ENCODE data around the gene ANO2. TPM values are rescaled to one million over a fixed set of nuclear protein-coding genes. Genes with fewer than 3 reads are reported as not detected.

Gene ANO2
- total and polyA plus RNA-seq, 8 donors: 0.43 to 2.4 (median 0.97) TPM

DNA sequence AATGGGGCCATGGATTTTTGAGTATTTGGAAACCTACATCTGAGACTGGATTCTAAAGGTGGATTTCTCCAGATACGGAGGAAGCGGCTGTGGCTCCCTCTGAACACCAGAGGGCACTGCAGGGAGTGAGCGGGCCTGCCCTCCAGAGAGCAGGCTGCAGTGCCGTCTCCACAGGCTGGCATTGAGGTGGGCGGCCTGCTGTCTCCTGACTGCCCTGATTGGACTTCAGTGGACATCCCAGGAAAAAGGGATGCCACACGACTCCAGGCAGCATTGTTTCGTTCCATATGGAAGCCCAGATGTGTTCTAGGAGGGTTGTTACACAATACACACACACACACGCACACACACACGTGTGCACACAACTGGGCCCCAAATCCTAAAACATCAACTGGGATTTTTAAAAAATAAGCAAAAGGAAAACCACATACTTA is 20.9 kb upstream of the ANO2 start:
- Histone ChIP-seq H3K36me3 (no peaks in the 10 kb centered on the region), H3K4me1 (no peaks in the 10 kb centered on the region), H3K27ac (no peak overlapping the region), H3K9me3 (no peaks in the 10 kb centered on the region), H3K4me3 (no peak overlapping the region), H3K27me3 (peaks cover 0 to 3% (median 0%) of the 10 kb centered on the region in 4 donors)
- intact Hi-C loops (cut with DNase I): no loop called here
- FAIRE-seq (no peak), ATAC-seq (peak; percentile 73 to 94 (median 92)), DNase-seq (peak; percentile 11 to 80 (median 55))
- WGBS, 2 donors: 25 to 26% methylated on average over 9 of the region's 9 CpGs
- TF ChIP-seq, protein P1, sequence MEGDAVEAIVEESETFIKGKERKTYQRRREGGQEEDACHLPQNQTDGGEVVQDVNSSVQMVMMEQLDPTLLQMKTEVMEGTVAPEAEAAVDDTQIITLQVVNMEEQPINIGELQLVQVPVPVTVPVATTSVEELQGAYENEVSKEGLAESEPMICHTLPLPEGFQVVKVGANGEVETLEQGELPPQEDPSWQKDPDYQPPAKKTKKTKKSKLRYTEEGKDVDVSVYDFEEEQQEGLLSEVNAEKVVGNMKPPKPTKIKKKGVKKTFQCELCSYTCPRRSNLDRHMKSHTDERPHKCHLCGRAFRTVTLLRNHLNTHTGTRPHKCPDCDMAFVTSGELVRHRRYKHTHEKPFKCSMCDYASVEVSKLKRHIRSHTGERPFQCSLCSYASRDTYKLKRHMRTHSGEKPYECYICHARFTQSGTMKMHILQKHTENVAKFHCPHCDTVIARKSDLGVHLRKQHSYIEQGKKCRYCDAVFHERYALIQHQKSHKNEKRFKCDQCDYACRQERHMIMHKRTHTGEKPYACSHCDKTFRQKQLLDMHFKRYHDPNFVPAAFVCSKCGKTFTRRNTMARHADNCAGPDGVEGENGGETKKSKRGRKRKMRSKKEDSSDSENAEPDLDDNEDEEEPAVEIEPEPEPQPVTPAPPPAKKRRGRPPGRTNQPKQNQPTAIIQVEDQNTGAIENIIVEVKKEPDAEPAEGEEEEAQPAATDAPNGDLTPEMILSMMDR (IDR thresholded peaks at IDR 0.05): peak; percentile 62 to 84 (median 78)

DNA sequence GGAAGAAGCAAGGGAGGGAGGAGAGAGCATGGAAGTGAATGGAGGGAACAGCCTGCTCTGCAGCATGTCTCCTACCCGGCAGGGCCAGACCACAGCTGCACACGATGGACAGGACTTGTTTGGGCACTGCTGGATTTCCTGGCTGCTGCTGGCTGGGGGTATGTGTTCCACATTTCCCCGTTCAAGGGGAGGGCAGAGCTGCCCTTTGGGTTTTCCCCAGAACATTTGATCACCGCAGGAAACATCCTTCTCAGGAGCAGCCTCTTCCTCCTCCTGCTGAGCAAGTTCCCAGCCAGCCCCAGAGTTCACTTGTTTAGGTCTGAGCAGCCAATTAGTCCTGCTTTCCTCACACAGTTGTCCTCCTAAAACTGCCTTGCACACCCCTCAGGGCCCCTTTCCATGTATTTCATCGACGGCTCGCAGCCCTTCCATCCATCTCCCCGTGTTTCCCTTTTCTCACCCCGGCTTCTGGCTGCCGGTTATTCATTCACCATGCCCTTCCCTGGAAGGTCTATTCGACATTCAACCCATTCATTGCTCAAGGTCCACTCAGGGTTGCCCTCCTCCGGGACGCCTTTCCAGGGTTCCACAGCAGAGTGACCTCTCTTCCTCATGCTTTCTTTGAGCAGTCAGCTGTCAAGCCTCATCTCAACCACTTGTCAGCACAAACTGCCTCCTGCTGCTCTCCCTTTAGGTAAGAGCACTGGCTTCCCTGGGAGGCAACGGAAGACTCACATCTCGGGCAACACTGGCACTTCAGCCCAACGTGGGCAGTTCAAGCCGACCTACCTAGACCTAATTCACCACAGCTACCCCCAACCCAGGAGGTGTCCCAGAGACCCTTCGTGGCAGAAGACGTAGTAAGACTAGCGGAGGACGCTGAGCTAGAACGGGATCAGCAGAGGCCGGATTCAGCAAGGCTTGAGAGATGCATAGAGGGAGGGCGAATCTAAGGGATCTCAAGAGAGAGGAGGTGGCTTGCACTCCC is 20.1 kb upstream of the ANO2 start:
- WGBS, 2 donors: 42 to 44% methylated on average over 24 of the region's 24 CpGs
- intact Hi-C loops (cut with DNase I): no loop called here
- no peak overlapping the region for H3K4me3 ChIP-seq
- no peak for FAIRE-seq
- TF ChIP-seq, protein P1 (IDR thresholded peaks at IDR 0.05): no peak
- H3K36me3 ChIP-seq: no peaks in the 10 kb centered on the region
- no peak for DNase-seq
- H3K27me3 ChIP-seq: peaks cover 0 to 3% (median 0%) of the 10 kb centered on the region in 4 donors
- H3K27ac ChIP-seq: no peak overlapping the region
- no peaks in the 10 kb centered on the region for H3K9me3 ChIP-seq
- ATAC-seq: peak in 3 of 4 donors; percentile 11 to 55 (median 39)
- H3K4me1 ChIP-seq: no peaks in the 10 kb centered on the region

DNA sequence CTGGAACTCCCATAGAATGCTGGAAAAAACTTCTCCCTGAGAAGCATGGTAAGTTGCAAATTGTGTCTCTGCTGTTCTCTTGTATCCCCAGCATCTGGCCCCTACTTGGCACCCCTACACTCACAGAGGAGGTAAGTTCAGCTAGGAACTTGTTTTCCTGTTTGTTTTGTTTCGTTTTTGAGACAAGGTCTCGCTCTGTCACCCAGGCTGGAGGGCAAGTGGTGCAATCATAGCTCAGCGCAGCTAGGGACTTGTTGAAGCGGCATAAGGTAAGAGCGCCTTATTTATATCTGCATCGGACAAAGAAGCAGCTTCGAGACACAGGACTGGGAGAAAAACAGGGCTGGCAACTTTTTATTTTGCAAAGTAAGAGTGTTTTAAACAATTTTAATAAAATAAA is 18.5 kb upstream of the ANO2 start:
- no peak for ATAC-seq
- no peak overlapping the region for H3K27ac ChIP-seq
- WGBS, 2 donors: 60 to 69% methylated on average over 7 of the region's 7 CpGs

DNA sequence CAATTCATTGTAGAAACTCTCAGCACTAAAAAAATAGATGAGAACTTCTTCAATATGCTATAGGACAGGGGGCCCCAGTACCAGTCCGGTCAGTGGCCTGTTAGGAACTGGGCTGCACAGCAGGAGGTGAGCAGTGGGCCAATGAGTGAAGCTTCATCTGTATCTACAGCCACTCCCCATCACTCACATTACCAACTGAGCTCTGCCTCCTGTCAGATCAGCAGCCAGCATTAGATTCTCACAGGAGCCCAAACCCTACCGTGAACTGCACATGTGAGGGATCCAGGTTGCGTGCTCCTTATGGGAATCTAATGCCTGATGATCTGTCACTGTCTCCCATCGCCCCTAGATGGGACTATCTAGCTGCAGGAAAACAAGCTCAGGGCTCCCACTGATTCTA is 15.7 kb upstream of the ANO2 start:
- FAIRE-seq: no peak
- DNase-seq: no peak
- Histone ChIP-seq H3K27me3 (peaks cover 0 to 4% (median 1%) of the 10 kb centered on the region in 4 donors), H3K4me1 (no peaks in the 10 kb centered on the region), H3K36me3 (no peaks in the 10 kb centered on the region), H3K27ac (no peak overlapping the region), H3K9me3 (no peaks in the 10 kb centered on the region), H3K4me3 (no peak overlapping the region)
- WGBS, 2 donors: 79% methylated on average over 4 of the region's 4 CpGs
- intact Hi-C loops (cut with DNase I): no loop called here
- TF ChIP-seq, protein P1 (IDR thresholded peaks at IDR 0.05): no peak
- no peak for ATAC-seq

More for the DNA sequence above, 18.5 kb upstream of the ANO2 start:
- TF ChIP-seq, protein P1 (IDR thresholded peaks at IDR 0.05): no peak
- DNase-seq (no peak), FAIRE-seq (no peak)
- Histone ChIP-seq H3K9me3 (no peaks in the 10 kb centered on the region), H3K36me3 (no peaks in the 10 kb centered on the region), H3K4me3 (no peak overlapping the region), H3K4me1 (no peaks in the 10 kb centered on the region), H3K27me3 (peaks cover 0 to 3% (median 0%) of the 10 kb centered on the region in 4 donors)
- intact Hi-C loops (cut with DNase I): no loop called here

DNA sequence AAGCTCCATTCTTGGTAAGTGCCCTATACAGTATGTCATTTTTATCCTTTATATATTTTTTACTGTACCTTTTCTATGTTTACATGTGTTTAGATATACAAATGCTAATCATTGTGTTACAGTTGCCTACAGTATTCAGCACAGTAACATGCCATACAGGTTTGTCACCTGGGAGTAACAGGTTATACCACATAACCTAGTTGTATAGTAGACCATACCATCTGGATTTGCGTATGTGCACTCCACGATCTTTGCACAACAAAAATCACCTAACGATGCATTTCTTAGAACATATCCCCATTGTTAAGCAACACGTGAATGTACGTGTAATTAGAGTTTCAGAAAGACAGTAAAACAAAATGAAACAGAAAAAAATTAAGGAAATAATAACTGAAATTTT is 11.9 kb upstream of the ANO2 start:
- Histone ChIP-seq H3K9me3 (no peaks in the 10 kb centered on the region), H3K4me1 (no peaks in the 10 kb centered on the region), H3K27me3 (peaks cover 0 to 4% (median 1%) of the 10 kb centered on the region in 4 donors), H3K27ac (no peak overlapping the region), H3K4me3 (no peak overlapping the region), H3K36me3 (no peaks in the 10 kb centered on the region)
- FAIRE-seq (no peak), ATAC-seq (no peak), DNase-seq (no peak)
- 80 to 88% methylated on average over 5 of the region's 5 CpGs for WGBS, 2 donors
- intact Hi-C loops (cut with DNase I): no loop called here
- TF ChIP-seq, protein P1 (IDR thresholded peaks at IDR 0.05): no peak

All from pancreas (tissue), 10 donors.